Fibroblast of lung (primary cell): Measurements from ENCODE around the gene INSC. TPM values are rescaled to one million over a fixed set of nuclear protein-coding genes. Genes with fewer than 3 reads are reported as not detected.
A peak's percentile ranks its signal among the peaks of the same experiment; 100 is the strongest.

Experiments used
- DNase-seq, 2 donors: peaks; one replicate each; pipeline versions ENCODE4 v3.0.0 to v3.0.0-alpha.2; 2010; ENCODE audit warnings: low read depth in 2 of 2
- H2AFZ ChIP-seq: 2 replicates; pipeline ENCODE4 v1.5.1; 2012; ENCODE audit warnings: low read length, control low read depth, inconsistent platforms
- H3K27ac ChIP-seq: 2 replicates; pipeline ENCODE4 v1.5.1; 2011; ENCODE audit warnings: low read length, control low read depth; ENCODE audit not compliant: insufficient read depth
- H3K27me3 ChIP-seq: 2 replicates; pipeline ENCODE4 v1.5.1; 2011; ENCODE audit warnings: mild to moderate bottlenecking, low read length; ENCODE audit not compliant: control insufficient read depth, insufficient read depth
- H3K36me3 ChIP-seq: 2 replicates; pipeline ENCODE4 v1.5.1; 2011; ENCODE audit warnings: low read length; ENCODE audit not compliant: control insufficient read depth, insufficient read depth
- H3K4me1 ChIP-seq: 2 replicates; pipeline ENCODE4 v1.5.1; 2011; ENCODE audit warnings: low read length; ENCODE audit not compliant: control insufficient read depth, insufficient read depth; ENCODE audit errors: extremely low read depth
- H3K4me2 ChIP-seq: 2 replicates; pipeline ENCODE4 v1.5.1; 2011; ENCODE audit warnings: low read length, control low read depth; ENCODE audit not compliant: insufficient read depth; ENCODE audit errors: extremely low read depth
- H3K4me3 ChIP-seq, 4 experiments: fragments of 200-600 bp in 1 of 4; sonication (generic) in 1 of 4; replicated peaks in 1 of 4; 2 replicates each; pipeline ENCODE4 v1.5.1; 2011 to 2016; ENCODE audit warnings: low read length in 4 of 4, low read depth in 3 of 4, mild to moderate bottlenecking in 3 of 4, control low read depth in 2 of 4, inconsistent platforms in 1 of 4, mixed read lengths in 1 of 4; ENCODE audit not compliant: insufficient read depth in 1 of 4; ENCODE audit errors: control extremely low read depth in 1 of 4
- H3K79me2 ChIP-seq: 2 replicates; pipeline ENCODE4 v1.5.1; 2012; ENCODE audit warnings: mild to moderate bottlenecking, low read length, inconsistent platforms; ENCODE audit not compliant: control insufficient read depth, insufficient read depth
- H3K9ac ChIP-seq: 2 replicates; pipeline ENCODE4 v1.5.1; 2011; ENCODE audit warnings: mild to moderate bottlenecking, low read length, control low read depth; ENCODE audit not compliant: insufficient read depth
- H3K9me3 ChIP-seq: 2 replicates; pipeline ENCODE4 v1.5.1; 2012; ENCODE audit warnings: low read depth, low read length; ENCODE audit not compliant: control insufficient read depth, insufficient read depth
- H4K20me1 ChIP-seq: 2 replicates; pipeline ENCODE4 v1.5.1; 2011; ENCODE audit warnings: low read length; ENCODE audit not compliant: control insufficient read depth, insufficient read depth; ENCODE audit errors: extremely low read depth
- CTCF ChIP-seq, 2 donors: IDR thresholded peaks in 1 of 2; conservative IDR thresholded peaks in 1 of 2; 1 replicate in 1 of 2; 2 replicates in 1 of 2; pipeline ENCODE4 v1.5.1; 2011 to 2012; ENCODE audit warnings: low read length in 2 of 2, control low read depth in 1 of 2, inconsistent platforms in 1 of 2, low read depth in 1 of 2, mild to moderate bottlenecking in 1 of 2
- EZH2 ChIP-seq: IDR thresholded peaks from 2 replicates; pipeline ENCODE4 v1.5.1; 2012; ENCODE audit warnings: low read length, control low read depth, mild to moderate bottlenecking; ENCODE audit errors: missing control alignments
- polyA plus RNA-seq, 2 donors: library from polyadenylated mRNA; depleted of rRNA in 1 of 2; stranded (reverse) in 1 of 2; unstranded in 1 of 2; fragments of >200 nt; gene quantifications; 2 replicates each; pipeline ENCODE4 v1.2.1, GENCODE V29; 2011 to 2012; ENCODE audit warnings: missing spikeins in 1 of 2
- total RNA-seq: library from RNA; depleted of rRNA; stranded (reverse); fragments of >200 nt; gene quantifications from 2 replicates; pipeline ENCODE4 v1.2.1, GENCODE V29; 2014

Gene INSC
- total and polyA plus RNA-seq, 2 donors (not counting 1 experiment from before 2014, with no cell fraction given), result 0.90 to 8.3 TPM

DNA sequence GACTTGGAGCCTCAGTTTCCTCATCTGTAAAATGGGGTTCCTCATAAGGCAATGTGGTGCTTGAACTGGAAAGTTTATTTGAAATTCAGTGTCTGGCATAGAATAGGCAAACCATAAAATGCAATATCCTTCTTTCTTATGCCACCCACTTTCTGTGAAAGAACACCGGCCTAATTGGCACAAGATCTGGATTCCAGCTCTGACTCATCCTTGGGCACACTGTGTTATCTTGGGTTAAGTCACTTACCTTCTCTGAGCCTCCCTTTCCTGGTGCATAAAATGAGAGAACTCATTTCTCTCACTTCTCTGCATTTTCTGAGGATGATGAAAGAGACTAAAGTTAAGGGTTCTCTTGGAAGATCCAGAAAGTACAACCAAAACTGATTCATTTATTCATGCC lies 5.1 kb downstream of the INSC start:
- DNase-seq, result no peak
- Histone ChIP-seq H3K27ac (no peak overlapping the region), H3K27me3 (no peaks in the 10 kb centered on the region), H3K4me1 (no peaks in the 10 kb centered on the region), H3K4me3 (no peak overlapping the region), H4K20me1 (no peaks in the 10 kb centered on the region), H3K9ac (no peak overlapping the region), H3K36me3 (no peaks in the 10 kb centered on the region), H3K79me2 (no peaks in the 10 kb centered on the region), H3K4me2 (no peak overlapping the region), H3K9me3 (no peaks in the 10 kb centered on the region), H2AFZ (no peak overlapping the region)
- no peak for TF ChIP-seq CTCF (conservative IDR thresholded peaks at IDR 0.05 in 1 of 2, IDR thresholded peaks at IDR 0.05 in 1 of 2; ENCODE audit: low read depth in 1 of 2, low read length in 2 of 2)

- Histone ChIP-seq H2AFZ (no peak overlapping the region), H3K4me1 (no peaks in the 10 kb centered on the region), H4K20me1 (no peaks in the 10 kb centered on the region), H3K27me3 (no peaks in the 10 kb centered on the region), H3K4me3 (no peak overlapping the region), H3K27ac (no peak overlapping the region), H3K36me3 (no peaks in the 10 kb centered on the region), H3K9me3 (no peaks in the 10 kb centered on the region), H3K79me2 (no peaks in the 10 kb centered on the region), H3K9ac (no peak overlapping the region), H3K4me2 (peak overlapping the region; percentile 25)
- TF ChIP-seq CTCF (conservative IDR thresholded peaks at IDR 0.05 in 1 of 2, IDR thresholded peaks at IDR 0.05 in 1 of 2; ENCODE audit: low read depth in 1 of 2, low read length in 2 of 2) (no peak), EZH2 (no peak)
- DNase-seq, result peak; percentile 65 to 89
These were observed 9.1 kb downstream of the INSC start for GRCh38 chr11:15123849-15124248.

GRCh38 chr11:15124528-15124927 lies 9.8 kb downstream of the INSC start:
- no peak for DNase-seq
- no peaks in the 10 kb centered on the region for H3K4me1 ChIP-seq
- H3K4me3 ChIP-seq, result no peak overlapping the region
- H3K4me2 ChIP-seq, result no peak overlapping the region
- no peak overlapping the region for H3K27ac ChIP-seq
- H3K79me2 ChIP-seq, result no peaks in the 10 kb centered on the region
- H3K9me3 ChIP-seq, result no peaks in the 10 kb centered on the region
- TF ChIP-seq EZH2 (no peak), CTCF (conservative IDR thresholded peaks at IDR 0.05 in 1 of 2, IDR thresholded peaks at IDR 0.05 in 1 of 2; ENCODE audit: low read depth in 1 of 2, low read length in 2 of 2) (no peak)
- no peak overlapping the region for H3K9ac ChIP-seq
- no peaks in the 10 kb centered on the region for H3K36me3 ChIP-seq
- H2AFZ ChIP-seq, result no peak overlapping the region
- H3K27me3 ChIP-seq, result no peaks in the 10 kb centered on the region
- H4K20me1 ChIP-seq, result no peaks in the 10 kb centered on the region
